HepG2 (cell line): ENCODE data around the gene CTCF. TPM values are rescaled to one million over a fixed set of nuclear protein-coding genes. Genes with fewer than 3 reads are reported as not detected.

Source experiments
- HCFC1 ChIP-seq: fragments of 150-350 bp; IDR thresholded peaks from 2 replicates; pipeline ENCODE4 v1.6.1; 2014; ENCODE audit warnings: low read depth, low read length
- HNRNPLL ChIP-seq: fragments of 200-400 bp; formaldehyde crosslinking; IDR thresholded peaks from 2 replicates; pipeline ENCODE4 v1.6.1; 2017; ENCODE audit warnings: mild to moderate bottlenecking, low read depth, low read length; ENCODE audit not compliant: poor library complexity, severe bottlenecking
- MXD1 ChIP-seq: sonication (generic); formaldehyde crosslinking; IDR thresholded peaks from 2 replicates; pipeline ENCODE4 v1.4.0; 2020; ENCODE audit warnings: mild to moderate bottlenecking, missing genetic modification reagents
- POGZ ChIP-seq: sonication (generic); formaldehyde crosslinking; IDR thresholded peaks from 2 replicates; pipeline ENCODE4 v1.4.0; 2020; ENCODE audit warnings: mild to moderate bottlenecking, missing genetic modification reagents
- REL ChIP-seq: sonication (generic); formaldehyde crosslinking; conservative IDR thresholded peaks from 2 replicates; pipeline ENCODE4 v1.8.0; 2022; ENCODE audit warnings: mild to moderate bottlenecking, missing genetic modification reagents, moderate library complexity
- REST ChIP-seq, 2 experiments: IDR thresholded peaks; 2 replicates each; pipeline ENCODE4 v1.6.1; 2011 to 2012; ENCODE audit warnings: low read length in 2 of 2, borderline replicate concordance in 1 of 2, low read depth in 1 of 2, mild to moderate bottlenecking in 1 of 2, moderate library complexity in 1 of 2
- SIN3A ChIP-seq: IDR thresholded peaks from 2 replicates; pipeline ENCODE4 v1.6.1; 2011; ENCODE audit warnings: low read depth, mild to moderate bottlenecking, control low read depth, low read length, borderline replicate concordance
- SMAD1 ChIP-seq: sonication (generic); formaldehyde crosslinking; IDR thresholded peaks from 2 replicates; pipeline ENCODE4 v1.4.0; 2020; ENCODE audit warnings: missing genetic modification reagents, low read depth, mild to moderate bottlenecking, borderline replicate concordance
- SOX6 ChIP-seq, 2 experiments: fragments of 450-650 bp in 1 of 2; sonication (generic) in 1 of 2; formaldehyde crosslinking in 1 of 2; IDR thresholded peaks; 2 replicates each; pipeline versions ENCODE4 v1.4.0 to v1.6.1; 2017 to 2020; ENCODE audit warnings: antibody characterized with exemption in 1 of 2, mild to moderate bottlenecking in 1 of 2, missing genetic modification reagents in 1 of 2
- TERF1 ChIP-seq: sonication (generic); formaldehyde crosslinking; IDR thresholded peaks from 2 replicates; pipeline ENCODE4 v1.8.0; 2022; ENCODE audit warnings: mild to moderate bottlenecking, missing genetic modification reagents, moderate library complexity
- TFAP4 ChIP-seq: sonication (generic); IDR thresholded peaks from 2 replicates; pipeline ENCODE4 v1.6.1; 2016; ENCODE audit warnings: low read depth, borderline replicate concordance
- THAP11 ChIP-seq: IDR thresholded peaks from 2 replicates; pipeline ENCODE4 v1.6.1; 2016; ENCODE audit warnings: missing biosample characterization, missing genetic modification reagents
- U2AF1 ChIP-seq: fragments of 200-400 bp; formaldehyde crosslinking; optimal IDR thresholded peaks from 2 replicates; pipeline ENCODE3; 2017; ENCODE audit warnings: mild to moderate bottlenecking, low read depth, low read length
- ZNF281 ChIP-seq: sonication (generic); formaldehyde crosslinking; IDR thresholded peaks from 2 replicates; pipeline ENCODE4 v1.4.0; 2020; ENCODE audit warnings: missing genetic modification reagents, borderline replicate concordance
- ZNF30 ChIP-seq: sonication (generic); formaldehyde crosslinking; IDR thresholded peaks from 2 replicates; pipeline ENCODE4 v1.5.0; 2020; ENCODE audit warnings: mild to moderate bottlenecking, missing genetic modification reagents
- ZNF33B ChIP-seq: sonication (generic); formaldehyde crosslinking; IDR thresholded peaks from 2 replicates; pipeline ENCODE4 v1.5.1; 2020; ENCODE audit warnings: mild to moderate bottlenecking, missing genetic modification reagents
- ZNF530 ChIP-seq: sonication (generic); formaldehyde crosslinking; IDR thresholded peaks from 2 replicates; pipeline ENCODE4 v1.5.0; 2020; ENCODE audit warnings: low read depth, mild to moderate bottlenecking, missing genetic modification reagents
- ZNF564 ChIP-seq: sonication (generic); formaldehyde crosslinking; IDR thresholded peaks from 2 replicates; pipeline ENCODE4 v1.8.1; 2023; ENCODE audit warnings: mild to moderate bottlenecking, missing genetic modification reagents
- ZNF747 ChIP-seq: sonication (generic); formaldehyde crosslinking; IDR thresholded peaks from 2 replicates; pipeline ENCODE4 v1.8.1; 2023; ENCODE audit warnings: missing genetic modification reagents, mild to moderate bottlenecking, borderline replicate concordance
- ZNF75D ChIP-seq: sonication (generic); formaldehyde crosslinking; IDR thresholded peaks from 2 replicates; pipeline ENCODE4 v1.8.1; 2023; ENCODE audit warnings: missing genetic modification reagents, mild to moderate bottlenecking, borderline replicate concordance
- polyA plus RNA-seq, 8 experiments: library from polyadenylated mRNA; depleted of rRNA in 3 of 8; stranded (reverse) in 7 of 8; unstranded in 1 of 8; fragments of >200 nt; fragmentation: Illumina TruSeq in 4 of 8; extraction: Trizol in 4 of 8; gene quantifications; 2 replicates each; pipeline versions ENCODE4 v1.2.1 to v1.2.3, GENCODE V29; 2011 to 2016; ENCODE audit warnings: low read depth in 4 of 8, missing spikeins in 1 of 8, mixed read lengths in 1 of 8; ENCODE audit not compliant: insufficient read depth in 1 of 8
- total RNA-seq, 5 experiments: library from RNA; depleted of rRNA; stranded (reverse); fragments of >200 nt; fragmentation: Illumina TruSeq; extraction: Trizol; gene quantifications; 2 replicates each; pipeline ENCODE4 v1.2.3, GENCODE V29; 2016; ENCODE audit warnings: low read depth in 1 of 5

CTCF gene
- total and polyA plus RNA-seq, 2 of the 13 experiments (the other 11 are each of a cell fraction or from before 2014, with no cell fraction given): 19.5 to 37.5 TPM

- TF ChIP-seq TFAP4 (peak; percentile 16; the same call in 1 of the 2 replicates), SMAD1 (CRISPR knock-in tag) (0 out of 2 replicates have a peak, but pooled peaks have one; percentile 1), POGZ (CRISPR knock-in tag) (peak; percentile 55; the same call in 1 of the 2 replicates), ZNF75D (CRISPR knock-in tag) (no peak), HCFC1 (peak; percentile 55), SIN3A (peak; percentile 88; the same call in 1 of the 2 replicates), ZNF530 (CRISPR knock-in tag) (no peak), ZNF33B (CRISPR knock-in tag) (0 out of 2 replicates have a peak, but pooled peaks have one; percentile 71), ZNF30 (CRISPR knock-in tag) (no peak), REL (CRISPR knock-in tag) (no peak), TERF1 (CRISPR knock-in tag) (peak; percentile 92; the same call in 1 of the 2 replicates), THAP11 (CRISPR knock-in tag) (peak; percentile 87), SOX6 (IDR thresholded peaks at IDR 0.05) (no peak), SOX6 (CRISPR knock-in tag; IDR thresholded peaks at IDR 0.05) (peak; percentile 52), U2AF1 (peak; percentile 15), HNRNPLL (peak; percentile 44), REST (IDR thresholded peaks at IDR 0.05; ENCODE audit: borderline replicate concordance in 1 of 2, low read depth in 1 of 2, low read length in 2 of 2) (0 out of 4 replicates have a peak, but pooled peaks of 1 of the 2 experiments have one; percentile 9), ZNF281 (CRISPR knock-in tag) (peak; percentile 10; the same call in 1 of the 2 replicates), ZNF747 (CRISPR knock-in tag) (no peak), ZNF564 (CRISPR knock-in tag) (no peak), MXD1 (CRISPR knock-in tag) (peak; percentile 77; the same call in 1 of the 2 replicates)
These were observed 98.3 kb downstream of the CTCF start, which contains the start of gene PARD6A (continued) for GRCh38 chr16:67660564-67661028.
